ENCODE data around the gene ARL13B.
"Not testable (repeated sequence)": the region's sequence is repeated elsewhere in the genome, so short reads cannot be mapped to it uniquely, and the experiment has no call there.

Gene ARL13B

GRCh38 chr3:93979850-93980676, at the start of gene ARL13B:
TSS of gene ARL13B (plus strand) at chr3:93980155. CDS start at chr3:93980424, 269 bp downstream.
- peak; percentile 98 for DNase-seq (ENCODE audit: low read depth)

- DNase-seq (ENCODE audit: low read depth): peak; percentile 20
Observed at GRCh38 chr3:93931597-93932229, 48.2 kb upstream of the ARL13B start.

GRCh38 chr3:93934366-93935046, 45.4 kb upstream of the ARL13B start:
- DNase-seq (ENCODE audit: low read depth): no peak

GRCh38 chr3:93936549-93936948, 43.4 kb upstream of the ARL13B start:
- DNase-seq (ENCODE audit: low read depth): no peak

GRCh38 chr3:93937485-93937884, 42.5 kb upstream of the ARL13B start:
- not testable (repeated sequence) for DNase-seq (ENCODE audit: low read depth)

- DNase-seq (ENCODE audit: low read depth): not testable (repeated sequence)
Observed at GRCh38 chr3:93949958-93950357, 30.0 kb upstream of the ARL13B start.

GRCh38 chr3:93961026-93961425, 18.9 kb upstream of the ARL13B start:
- no peak for DNase-seq (ENCODE audit: low read depth)

- peak; percentile 40 for DNase-seq (ENCODE audit: low read depth)
Observed at GRCh38 chr3:93961489-93961888, 18.5 kb upstream of the ARL13B start.

GRCh38 chr3:93962798-93963197, 17.2 kb upstream of the ARL13B start:
- no peak for DNase-seq (ENCODE audit: low read depth)

- not testable (repeated sequence) for DNase-seq (ENCODE audit: low read depth)
Observed at GRCh38 chr3:93965106-93965505, 14.8 kb upstream of the ARL13B start.

GRCh38 chr3:93969443-93969842, 10.5 kb upstream of the ARL13B start:
- DNase-seq (ENCODE audit: low read depth): peak; percentile 70

GRCh38 chr3:93969997-93970396, 10.0 kb upstream of the ARL13B start:
- DNase-seq (ENCODE audit: low read depth): no peak

GRCh38 chr3:93973131-93974126, 6.5 kb upstream of the ARL13B start, which contains the start of gene PROS1:
TSS of gene PROS1 (minus strand) at chr3:93973896. CDS start at chr3:93973749, 147 bp downstream.
- peak; percentile 83 for DNase-seq (ENCODE audit: low read depth)

- no peak for DNase-seq (ENCODE audit: low read depth)
Observed at GRCh38 chr3:93981649-93982048, 1.7 kb downstream of the ARL13B start.

GRCh38 chr3:93983408-93983807, 3.5 kb downstream of the ARL13B start:
- DNase-seq (ENCODE audit: low read depth): no peak

- DNase-seq (ENCODE audit: low read depth): no peak
Observed at GRCh38 chr3:93984618-93985017, 4.7 kb downstream of the ARL13B start.

- DNase-seq (ENCODE audit: low read depth): no peak
Observed at GRCh38 chr3:93988283-93988682, 8.3 kb downstream of the ARL13B start.

- DNase-seq (ENCODE audit: low read depth): no peak
Observed at GRCh38 chr3:93988764-93989163, 8.8 kb downstream of the ARL13B start.

GRCh38 chr3:93989241-93989640, 9.3 kb downstream of the ARL13B start:
- no peak for DNase-seq (ENCODE audit: low read depth)

- no peak for DNase-seq (ENCODE audit: low read depth)
Observed at GRCh38 chr3:93991631-93992030, 11.7 kb downstream of the ARL13B start.

- DNase-seq (ENCODE audit: low read depth): no peak
Observed at GRCh38 chr3:93992207-93992606, 12.3 kb downstream of the ARL13B start.

Measured in fibroblast of gingiva (primary cell).